HepG2 (cell line): ENCODE results near the gene FAM53B. TPM values are rescaled to one million over a fixed set of nuclear protein-coding genes. Genes with fewer than 3 reads are reported as not detected.

Experiments
- ATAC-seq: fragments of 200-7000 bp; cut with Tn5 transposase; 3 replicates; pipeline ENCODE4 v1.9.1; 2020; ENCODE audit warnings: mild to moderate bottlenecking, moderate library complexity
- BruUV-seq: library from RNA; stranded (reverse); fragments of 400-500 nt; replicated peaks from 2 replicates; lab custom pipeline; 2021; lab: Mats Ljungman, UMichigan
- CTCF ChIA-PET: fragments of 300-600 bp; formaldehyde crosslinking; extraction: SDS; loops from one replicate; lab custom pipeline; 2021; ENCODE audit warnings: low total read pairs, inconsistent platforms, low intra/inter-chr PET ratio; lab: Yijun Ruan, JAX
- POLR2A ChIA-PET: fragments of 350-600 bp; sonication (Branson Sonifier 250); formaldehyde crosslinking; loops from one replicate; lab custom pipeline; 2020; ENCODE audit warnings: antibody characterized with exemption, inconsistent platforms; lab: Yijun Ruan, JAX
- DNase-seq: peaks from one replicate; pipeline ENCODE4 v3.0.0-alpha.2; 2015; ENCODE audit warnings: low spot score
- FAIRE-seq: peaks from 3 replicates; lab custom pipeline; 2011; peaks lifted over from hg19 to GRCh38; lab: Jason Lieb, UNC
- H2AFZ ChIP-seq: one replicate; pipeline ENCODE4 v1.6.1; 2011; ENCODE audit warnings: low read length, inconsistent platforms
- H3K27ac ChIP-seq: fragments of 300-600 bp; 3 replicates; pipeline ENCODE4 v1.8.0; 2011; ENCODE audit warnings: mixed run types, mild to moderate bottlenecking, mixed read lengths, low read length, inconsistent platforms; ENCODE audit not compliant: insufficient read depth; ENCODE audit errors: extremely low read length
- H3K27me3 ChIP-seq, 2 experiments: fragments of 200-600 bp in 1 of 2; 2 replicates in 1 of 2; 3 replicates in 1 of 2; pipeline versions ENCODE4 v1.6.0 to v1.8.0; 2011; ENCODE audit warnings: low read length in 2 of 2, mild to moderate bottlenecking in 2 of 2, moderate library complexity in 2 of 2, inconsistent platforms in 1 of 2; ENCODE audit not compliant: insufficient read depth in 2 of 2, control insufficient read depth in 1 of 2
- H3K36me3 ChIP-seq, 2 experiments: fragments of 200-600 bp in 1 of 2; replicated peaks in 1 of 2; 2 replicates in 1 of 2; 3 replicates in 1 of 2; pipeline versions ENCODE4 v1.5.1 to v1.8.0; 2011; ENCODE audit warnings: low read length in 2 of 2, inconsistent platforms in 1 of 2; ENCODE audit not compliant: insufficient read depth in 2 of 2, control insufficient read depth in 1 of 2
- H3K4me1 ChIP-seq: 2 replicates; pipeline ENCODE4 v1.5.1; 2012; ENCODE audit warnings: low read length, inconsistent platforms; ENCODE audit not compliant: insufficient read depth
- H3K4me2 ChIP-seq: 2 replicates; pipeline ENCODE4 v1.6.0; 2011; ENCODE audit warnings: low read depth, low read length, inconsistent platforms
- H3K4me3 ChIP-seq, 3 experiments: fragments of 200-600 bp in 1 of 3; sonication (generic), shearing (Covaris generic) in 1 of 3; replicated peaks in 1 of 3; 2 replicates each; pipeline ENCODE4 v1.5.1; 2011 to 2016; ENCODE audit warnings: low read length in 3 of 3, inconsistent platforms in 2 of 3, low read depth in 2 of 3, mild to moderate bottlenecking in 2 of 3, control low read depth in 1 of 3, mixed read lengths in 1 of 3; ENCODE audit not compliant: insufficient read depth in 1 of 3
- H3K79me2 ChIP-seq: one replicate; pipeline ENCODE4 v1.6.1; 2011; ENCODE audit warnings: low read length, inconsistent platforms; ENCODE audit not compliant: insufficient read depth
- H3K9ac ChIP-seq: 2 replicates; pipeline ENCODE4 v1.6.0; 2011; ENCODE audit warnings: mild to moderate bottlenecking, low read depth, low read length, inconsistent platforms; ENCODE audit not compliant: insufficient read depth
- H3K9me3 ChIP-seq: 2 replicates; pipeline ENCODE4 v1.5.1; 2012; ENCODE audit warnings: mild to moderate bottlenecking, low read length
- H4K20me1 ChIP-seq: 2 replicates; pipeline ENCODE4 v1.6.0; 2011; ENCODE audit warnings: inconsistent platforms, mild to moderate bottlenecking, low read length, moderate library complexity; ENCODE audit not compliant: insufficient read depth
- KLF6 ChIP-seq: IDR thresholded peaks from 2 replicates; pipeline ENCODE4 v1.8.0; 2016; ENCODE audit warnings: missing biosample characterization, missing genetic modification reagents
- XBP1 ChIP-seq: sonication (generic); formaldehyde crosslinking; IDR thresholded peaks from 2 replicates; pipeline ENCODE4 v1.5.0; 2020; ENCODE audit warnings: missing genetic modification reagents
- ZNF672 ChIP-seq: sonication (generic); formaldehyde crosslinking; IDR thresholded peaks from 2 replicates; pipeline ENCODE4 v1.8.1; 2022; ENCODE audit warnings: missing genetic modification reagents
- WGBS: methylation state at CpG from one replicate; pipeline ENCODE4 v1.1.6; 2017; ENCODE audit warnings: low lambda C conversion rate; 5-methylcytosine and 5-hydroxymethylcytosine counted together
- in situ Hi-C: cut with HindIII; loops from 2 replicates; pipeline ENCODE4 v1.10.0; 2017; ENCODE audit warnings: low pct_unique_long_range_greater_than_20kb; ENCODE audit not compliant: extremely low pct_ligation_motif_present
- intact Hi-C: fragments of 100-400 bp; cut with micrococcal nuclease; formaldehyde crosslinking; loops from one replicate; pipeline ENCODE4 v1.10.0; 2022; ENCODE audit not compliant: unreplicated experiment
- polyA plus RNA-seq, 8 experiments: library from polyadenylated mRNA; depleted of rRNA in 3 of 8; stranded (reverse) in 7 of 8; unstranded in 1 of 8; fragments of >200 nt; fragmentation: Illumina TruSeq in 4 of 8; extraction: Trizol in 4 of 8; gene quantifications; 2 replicates each; pipeline versions ENCODE4 v1.2.1 to v1.2.3, GENCODE V29; 2011 to 2016; ENCODE audit warnings: low read depth in 4 of 8, missing spikeins in 1 of 8, mixed read lengths in 1 of 8; ENCODE audit not compliant: insufficient read depth in 1 of 8
- total RNA-seq, 5 experiments: library from RNA; depleted of rRNA; stranded (reverse); fragments of >200 nt; fragmentation: Illumina TruSeq; extraction: Trizol; gene quantifications; 2 replicates each; pipeline ENCODE4 v1.2.3, GENCODE V29; 2016; ENCODE audit warnings: low read depth in 1 of 5
- TF ChIP-seq, protein P1 (sequence below): sonication (generic); formaldehyde crosslinking; IDR thresholded peaks from 2 replicates; pipeline ENCODE4 v1.4.0; 2020; ENCODE audit warnings: missing genetic modification reagents
- TF ChIP-seq, protein P2 (sequence below): sonication (generic); formaldehyde crosslinking; IDR thresholded peaks from 2 replicates; pipeline ENCODE4 v1.4.0; 2020; ENCODE audit warnings: missing genetic modification reagents
- TF ChIP-seq, protein P3 (sequence below): sonication (generic); formaldehyde crosslinking; IDR thresholded peaks from 2 replicates; pipeline ENCODE4 v1.5.1; 2020; ENCODE audit warnings: mild to moderate bottlenecking, missing genetic modification reagents, borderline replicate concordance

FAM53B gene
- total and polyA plus RNA-seq, 2 of the 13 experiments (the other 11 are each of a cell fraction or from before 2014, with no cell fraction given) = 6.4 to 19.3 TPM

DNA sequence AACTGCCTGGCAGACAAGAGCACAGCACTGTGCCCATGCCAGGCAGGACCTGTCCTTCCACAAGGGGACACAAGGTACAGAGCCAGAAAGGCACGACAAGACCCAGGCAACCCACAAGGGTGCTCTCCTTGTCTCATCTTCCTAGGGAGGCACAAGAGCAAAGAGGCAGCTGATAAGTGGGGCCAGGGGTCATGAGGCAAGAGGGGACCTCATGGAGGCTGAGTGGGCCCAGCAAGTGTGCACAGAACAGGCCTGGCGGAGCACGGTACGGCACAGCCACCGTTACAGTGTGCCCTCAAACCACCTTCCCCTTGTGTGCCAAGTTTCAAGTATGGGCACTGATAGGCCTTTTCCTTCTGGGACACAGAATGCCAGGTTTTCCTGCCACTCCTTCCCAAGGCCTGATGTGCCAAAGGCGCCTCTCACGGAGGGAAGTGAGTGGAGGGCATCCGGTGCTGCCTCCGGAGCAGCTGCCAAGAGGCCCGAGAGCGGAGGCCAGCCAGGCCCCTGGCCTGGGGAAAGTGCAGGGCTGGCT, 75.6 kb downstream of the FAM53B start:
- CTCF ChIA-PET = no interaction called here
- DNase-seq = no peak
- POLR2A ChIA-PET = no interaction called here

More for the DNA sequence above, 75.6 kb downstream of the FAM53B start:
- no peak for TF ChIP-seq KLF6 (CRISPR knock-in tag)
- TF ChIP-seq, protein P1, sequence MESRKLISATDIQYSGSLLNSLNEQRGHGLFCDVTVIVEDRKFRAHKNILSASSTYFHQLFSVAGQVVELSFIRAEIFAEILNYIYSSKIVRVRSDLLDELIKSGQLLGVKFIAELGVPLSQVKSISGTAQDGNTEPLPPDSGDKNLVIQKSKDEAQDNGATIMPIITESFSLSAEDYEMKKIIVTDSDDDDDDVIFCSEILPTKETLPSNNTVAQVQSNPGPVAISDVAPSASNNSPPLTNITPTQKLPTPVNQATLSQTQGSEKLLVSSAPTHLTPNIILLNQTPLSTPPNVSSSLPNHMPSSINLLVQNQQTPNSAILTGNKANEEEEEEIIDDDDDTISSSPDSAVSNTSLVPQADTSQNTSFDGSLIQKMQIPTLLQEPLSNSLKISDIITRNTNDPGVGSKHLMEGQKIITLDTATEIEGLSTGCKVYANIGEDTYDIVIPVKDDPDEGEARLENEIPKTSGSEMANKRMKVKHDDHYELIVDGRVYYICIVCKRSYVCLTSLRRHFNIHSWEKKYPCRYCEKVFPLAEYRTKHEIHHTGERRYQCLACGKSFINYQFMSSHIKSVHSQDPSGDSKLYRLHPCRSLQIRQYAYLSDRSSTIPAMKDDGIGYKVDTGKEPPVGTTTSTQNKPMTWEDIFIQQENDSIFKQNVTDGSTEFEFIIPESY (CRISPR knock-in tag) = no peak
- no peak for TF ChIP-seq ZNF672 (CRISPR knock-in tag)
- TF ChIP-seq, protein P2, sequence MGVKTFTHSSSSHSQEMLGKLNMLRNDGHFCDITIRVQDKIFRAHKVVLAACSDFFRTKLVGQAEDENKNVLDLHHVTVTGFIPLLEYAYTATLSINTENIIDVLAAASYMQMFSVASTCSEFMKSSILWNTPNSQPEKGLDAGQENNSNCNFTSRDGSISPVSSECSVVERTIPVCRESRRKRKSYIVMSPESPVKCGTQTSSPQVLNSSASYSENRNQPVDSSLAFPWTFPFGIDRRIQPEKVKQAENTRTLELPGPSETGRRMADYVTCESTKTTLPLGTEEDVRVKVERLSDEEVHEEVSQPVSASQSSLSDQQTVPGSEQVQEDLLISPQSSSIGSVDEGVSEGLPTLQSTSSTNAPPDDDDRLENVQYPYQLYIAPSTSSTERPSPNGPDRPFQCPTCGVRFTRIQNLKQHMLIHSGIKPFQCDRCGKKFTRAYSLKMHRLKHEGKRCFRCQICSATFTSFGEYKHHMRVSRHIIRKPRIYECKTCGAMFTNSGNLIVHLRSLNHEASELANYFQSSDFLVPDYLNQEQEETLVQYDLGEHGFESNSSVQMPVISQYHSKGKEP (CRISPR knock-in tag) = no peak
- TF ChIP-seq, protein P3, sequence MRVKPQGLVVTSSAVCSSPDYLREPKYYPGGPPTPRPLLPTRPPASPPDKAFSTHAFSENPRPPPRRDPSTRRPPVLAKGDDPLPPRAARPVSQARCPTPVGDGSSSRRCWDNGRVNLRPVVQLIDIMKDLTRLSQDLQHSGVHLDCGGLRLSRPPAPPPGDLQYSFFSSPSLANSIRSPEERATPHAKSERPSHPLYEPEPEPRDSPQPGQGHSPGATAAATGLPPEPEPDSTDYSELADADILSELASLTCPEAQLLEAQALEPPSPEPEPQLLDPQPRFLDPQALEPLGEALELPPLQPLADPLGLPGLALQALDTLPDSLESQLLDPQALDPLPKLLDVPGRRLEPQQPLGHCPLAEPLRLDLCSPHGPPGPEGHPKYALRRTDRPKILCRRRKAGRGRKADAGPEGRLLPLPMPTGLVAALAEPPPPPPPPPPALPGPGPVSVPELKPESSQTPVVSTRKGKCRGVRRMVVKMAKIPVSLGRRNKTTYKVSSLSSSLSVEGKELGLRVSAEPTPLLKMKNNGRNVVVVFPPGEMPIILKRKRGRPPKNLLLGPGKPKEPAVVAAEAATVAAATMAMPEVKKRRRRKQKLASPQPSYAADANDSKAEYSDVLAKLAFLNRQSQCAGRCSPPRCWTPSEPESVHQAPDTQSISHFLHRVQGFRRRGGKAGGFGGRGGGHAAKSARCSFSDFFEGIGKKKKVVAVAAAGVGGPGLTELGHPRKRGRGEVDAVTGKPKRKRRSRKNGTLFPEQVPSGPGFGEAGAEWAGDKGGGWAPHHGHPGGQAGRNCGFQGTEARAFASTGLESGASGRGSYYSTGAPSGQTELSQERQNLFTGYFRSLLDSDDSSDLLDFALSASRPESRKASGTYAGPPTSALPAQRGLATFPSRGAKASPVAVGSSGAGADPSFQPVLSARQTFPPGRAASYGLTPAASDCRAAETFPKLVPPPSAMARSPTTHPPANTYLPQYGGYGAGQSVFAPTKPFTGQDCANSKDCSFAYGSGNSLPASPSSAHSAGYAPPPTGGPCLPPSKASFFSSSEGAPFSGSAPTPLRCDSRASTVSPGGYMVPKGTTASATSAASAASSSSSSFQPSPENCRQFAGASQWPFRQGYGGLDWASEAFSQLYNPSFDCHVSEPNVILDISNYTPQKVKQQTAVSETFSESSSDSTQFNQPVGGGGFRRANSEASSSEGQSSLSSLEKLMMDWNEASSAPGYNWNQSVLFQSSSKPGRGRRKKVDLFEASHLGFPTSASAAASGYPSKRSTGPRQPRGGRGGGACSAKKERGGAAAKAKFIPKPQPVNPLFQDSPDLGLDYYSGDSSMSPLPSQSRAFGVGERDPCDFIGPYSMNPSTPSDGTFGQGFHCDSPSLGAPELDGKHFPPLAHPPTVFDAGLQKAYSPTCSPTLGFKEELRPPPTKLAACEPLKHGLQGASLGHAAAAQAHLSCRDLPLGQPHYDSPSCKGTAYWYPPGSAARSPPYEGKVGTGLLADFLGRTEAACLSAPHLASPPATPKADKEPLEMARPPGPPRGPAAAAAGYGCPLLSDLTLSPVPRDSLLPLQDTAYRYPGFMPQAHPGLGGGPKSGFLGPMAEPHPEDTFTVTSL (CRISPR knock-in tag) = no peak
- no peak for TF ChIP-seq XBP1
- Histone ChIP-seq H3K36me3 (peaks cover 4 to 8% of the 10 kb centered on the region in 2 experiments; a peak in 4 of 5 replicates), H3K9ac (no peak overlapping the region), H3K9me3 (no peaks in the 10 kb centered on the region), H4K20me1 (no peaks in the 10 kb centered on the region), H2AFZ (no peak overlapping the region), H3K79me2 (no peaks in the 10 kb centered on the region), H3K27ac (no peak overlapping the region), H3K4me1 (no peaks in the 10 kb centered on the region), H3K4me3 (no peak overlapping the region), H3K27me3 (no peaks in the 10 kb centered on the region), H3K4me2 (no peak overlapping the region)
- intact Hi-C loops = no loop called here
- FAIRE-seq = no peak
- 98% methylated on average over 10 of the region's 11 CpGs for WGBS
- in situ Hi-C loops = no loop called here
- BruUV-seq = no TSS peak
- ATAC-seq = no peak
